ENCODE measurements around the gene SPACA6.
"Not testable (repeated sequence)": the region's sequence is repeated elsewhere in the genome, so short reads cannot be mapped to it uniquely, and the experiment has no call there.

SPACA6 gene, protein sequence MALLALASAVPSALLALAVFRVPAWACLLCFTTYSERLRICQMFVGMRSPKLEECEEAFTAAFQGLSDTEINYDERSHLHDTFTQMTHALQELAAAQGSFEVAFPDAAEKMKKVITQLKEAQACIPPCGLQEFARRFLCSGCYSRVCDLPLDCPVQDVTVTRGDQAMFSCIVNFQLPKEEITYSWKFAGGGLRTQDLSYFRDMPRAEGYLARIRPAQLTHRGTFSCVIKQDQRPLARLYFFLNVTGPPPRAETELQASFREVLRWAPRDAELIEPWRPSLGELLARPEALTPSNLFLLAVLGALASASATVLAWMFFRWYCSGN

GRCh38 chr19:51693260-51693659, at the start of gene SPACA6:
TSS of gene SPACA6 (plus strand) at chr19:51693330. CDS start at chr19:51693527, 197 bp downstream.
- DNase-seq: peak in 2 of 10 donors; percentile 9 to 81
- intact Hi-C loops (cut with DNase I): no loop called here

DNA sequence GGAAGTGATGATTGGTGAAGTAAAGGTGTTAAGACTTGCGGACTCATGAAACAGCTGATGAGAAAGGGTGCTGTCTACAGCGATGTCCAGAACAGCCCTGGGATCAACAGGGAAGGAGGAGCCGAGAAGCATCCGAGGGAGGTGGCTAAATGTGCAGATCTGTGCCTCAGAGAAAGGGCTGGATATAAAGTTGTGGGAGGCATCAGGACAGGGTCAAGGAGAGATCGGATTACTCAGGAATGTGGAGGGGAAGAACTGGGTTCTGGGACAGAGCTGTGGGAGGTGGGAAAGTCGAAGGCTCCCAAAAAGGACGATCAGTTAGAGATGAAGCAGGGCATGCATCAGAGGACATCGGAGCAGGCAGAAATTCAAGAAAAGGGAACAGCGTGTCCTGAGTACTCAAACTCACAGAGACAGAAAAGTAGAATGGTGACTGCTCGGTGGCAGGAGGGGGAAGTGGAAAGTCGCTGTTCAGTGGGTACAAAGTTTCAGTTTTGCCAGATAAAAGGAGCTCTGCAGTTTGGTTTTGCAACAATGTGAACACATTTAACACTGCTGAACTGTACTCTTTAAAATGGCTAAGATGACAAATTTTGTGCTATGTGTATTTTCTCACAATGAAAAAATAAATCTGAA, 48.4 kb upstream of the SPACA6 start:
- DNase-seq: no peak
- intact Hi-C loops (cut with DNase I): no loop called here

GRCh38 chr19:51646730-51647129, 46.4 kb upstream of the SPACA6 start, which contains the start of gene SIGLEC14:
TSS of gene SIGLEC14 (minus strand) at chr19:51646825. CDS start at chr19:51646759, 66 bp downstream.
- DNase-seq; intact Hi-C loops (cut with DNase I): not testable (repeated sequence)

DNA sequence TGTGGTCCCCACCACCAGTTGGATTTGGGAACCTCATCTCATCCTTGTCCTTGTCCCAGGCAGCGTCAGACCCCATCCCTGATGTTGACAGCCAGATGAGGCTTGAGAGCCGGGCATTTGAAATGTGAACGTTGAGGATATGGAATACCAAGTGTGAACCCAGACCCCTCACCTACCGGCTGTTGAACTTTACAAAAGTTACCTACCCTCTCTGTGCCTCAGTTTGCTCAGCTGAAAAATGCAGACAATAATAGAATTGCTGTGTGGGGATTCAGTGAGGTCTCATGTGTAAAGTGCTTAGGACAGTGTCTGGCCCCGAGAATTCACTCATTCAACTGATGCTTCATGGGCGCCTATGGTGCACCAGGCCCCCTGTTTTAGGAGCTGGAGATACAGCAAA, 45.8 kb upstream of the SPACA6 start:
- no peak for DNase-seq
- intact Hi-C loops (cut with DNase I): no loop called here

DNA sequence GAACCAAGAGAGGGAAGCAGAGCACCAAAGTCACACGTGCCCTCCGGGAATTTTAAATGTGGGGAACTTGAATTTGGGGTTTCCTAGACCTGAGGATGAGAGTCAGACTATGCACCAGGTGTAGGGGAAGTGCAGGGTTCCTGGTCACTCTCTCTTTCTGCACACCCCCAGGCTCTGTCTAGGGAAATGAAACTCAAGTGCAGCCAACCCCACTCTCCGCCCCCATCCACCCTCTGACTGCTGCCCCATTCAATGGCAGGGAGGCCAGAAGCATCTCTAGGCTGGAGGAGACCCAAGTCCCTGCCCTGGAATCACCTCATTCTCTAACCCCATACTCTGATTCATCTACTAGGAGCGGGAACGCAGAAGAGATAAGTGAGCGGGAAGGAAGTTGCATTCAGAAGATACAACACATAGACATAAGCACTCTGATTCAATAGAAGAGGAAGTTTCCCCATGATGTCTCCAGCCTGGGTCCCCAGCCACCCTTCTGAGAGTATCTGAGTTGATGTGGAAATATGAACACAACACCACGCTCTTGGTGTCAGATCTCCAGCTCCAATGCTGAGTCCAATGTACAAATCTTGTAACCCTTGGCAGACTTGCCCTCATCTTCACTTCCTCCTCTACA, 41.8 kb upstream of the SPACA6 start:
- DNase-seq: no peak
- intact Hi-C loops (cut with DNase I): loop anchor here (10.0 kb wide), 1 partner anchor 257 kb away; the partner anchor contains the start of gene C19orf84

DNA sequence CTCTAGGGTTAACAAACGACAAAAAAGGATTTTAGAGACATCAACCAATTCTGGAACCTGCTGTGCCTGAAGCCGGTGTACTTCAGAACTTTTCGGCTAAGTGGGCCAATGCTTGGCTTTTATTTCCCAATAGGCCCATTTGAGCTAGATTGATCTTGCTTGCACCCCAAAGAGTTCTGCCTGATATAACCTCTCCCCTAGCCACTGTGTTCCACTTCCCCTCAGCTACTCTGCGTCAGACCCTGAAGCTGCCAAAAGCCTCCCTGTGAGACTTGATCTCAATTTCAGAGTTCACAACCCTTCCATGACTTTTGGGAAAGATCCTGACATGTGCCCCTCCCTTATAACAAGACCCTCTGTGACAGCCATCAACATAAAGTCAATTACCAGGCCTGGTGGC, 40.9 kb upstream of the SPACA6 start:
- DNase-seq: no peak
- intact Hi-C loops (cut with DNase I): loop anchor here (10.0 kb wide), 1 partner anchor 257 kb away; the partner anchor contains the start of gene C19orf84

GRCh38 chr19:51653162-51653561, 40.0 kb upstream of the SPACA6 start:
- intact Hi-C loops (cut with DNase I): loop anchor here (10.0 kb wide), 1 partner anchor 258 kb away; the partner anchor contains the start of gene C19orf84

DNA sequence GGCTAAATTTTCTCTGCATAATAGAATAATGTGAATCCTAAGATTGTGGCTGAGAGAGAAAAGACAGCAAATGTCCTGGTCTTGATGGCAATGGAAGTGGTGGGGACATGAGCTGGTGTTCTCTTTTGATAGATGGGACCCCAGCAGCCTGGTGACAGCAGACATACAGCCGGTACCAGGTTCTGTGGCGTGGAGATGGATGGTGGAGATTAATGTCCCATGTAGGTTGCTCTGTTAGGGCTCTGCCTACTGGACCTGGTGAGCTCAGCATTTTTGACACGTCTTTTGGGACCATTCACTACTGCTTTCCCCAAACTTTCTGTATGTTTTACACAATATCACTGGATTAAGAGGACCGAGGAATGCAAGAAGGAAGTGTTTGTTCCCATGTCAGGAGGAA, 38.3 kb upstream of the SPACA6 start:
- DNase-seq: no peak
- intact Hi-C loops (cut with DNase I): loop anchor here (10.0 kb wide), 1 partner anchor 260 kb away; the partner anchor contains the start of gene C19orf84

More at GRCh38 chr19:51653162-51653561, 40.0 kb upstream of the SPACA6 start:
- DNase-seq: no peak

DNA sequence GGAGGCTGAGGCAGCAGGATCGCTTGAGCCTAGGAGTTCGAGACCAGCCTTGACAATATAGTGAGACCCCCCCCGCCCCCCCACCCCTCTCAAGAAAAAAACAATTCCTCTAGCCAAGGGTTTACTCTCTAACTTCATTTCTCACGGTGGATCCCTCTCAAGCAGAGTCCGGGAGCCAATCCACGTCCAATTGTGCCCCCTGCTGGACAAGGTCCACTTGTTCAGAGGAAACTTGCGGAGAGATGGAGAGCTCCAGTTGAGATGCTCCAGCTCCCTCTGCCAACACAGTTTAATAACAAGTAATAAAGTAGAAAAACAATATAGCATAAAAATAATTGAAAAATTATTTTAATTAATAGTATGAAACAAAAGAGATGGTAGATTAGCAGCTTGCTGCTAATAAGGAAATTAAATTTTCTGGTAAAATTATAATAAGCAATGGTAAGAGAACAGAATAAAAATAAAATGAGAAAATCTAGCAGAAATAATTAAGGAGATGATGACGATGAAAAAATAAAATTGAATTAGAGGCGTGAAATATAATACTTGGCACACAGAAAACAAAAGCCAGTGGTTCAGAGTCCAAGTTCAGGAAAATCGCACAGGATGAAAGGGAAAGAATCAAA, 32.0 kb upstream of the SPACA6 start:
- DNase-seq: peak; percentile 50 to 96 (median 85)
- intact Hi-C loops (cut with DNase I): no loop called here

DNA sequence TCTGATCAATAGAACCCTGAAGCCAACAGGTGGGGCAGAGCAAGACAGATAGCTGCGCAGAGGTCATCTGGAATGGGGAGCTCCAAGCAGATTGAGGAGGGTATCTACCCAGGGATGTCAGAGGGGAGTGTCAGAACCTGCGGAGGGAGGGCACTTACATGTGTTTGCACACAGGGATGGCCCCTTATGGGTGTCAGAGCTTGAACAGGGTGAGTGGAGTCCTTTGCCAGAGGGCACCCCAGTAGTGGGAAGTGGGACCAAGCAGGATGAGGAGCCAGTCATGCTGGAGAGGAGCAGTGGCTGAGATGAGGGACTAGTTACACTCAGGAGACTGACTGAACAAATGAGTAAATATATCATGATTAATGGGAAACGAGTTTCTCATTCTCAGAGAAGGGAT, 29.5 kb upstream of the SPACA6 start:
- intact Hi-C loops (cut with DNase I): no loop called here
- DNase-seq: peak in 1 of 10 donors; percentile 50

DNA sequence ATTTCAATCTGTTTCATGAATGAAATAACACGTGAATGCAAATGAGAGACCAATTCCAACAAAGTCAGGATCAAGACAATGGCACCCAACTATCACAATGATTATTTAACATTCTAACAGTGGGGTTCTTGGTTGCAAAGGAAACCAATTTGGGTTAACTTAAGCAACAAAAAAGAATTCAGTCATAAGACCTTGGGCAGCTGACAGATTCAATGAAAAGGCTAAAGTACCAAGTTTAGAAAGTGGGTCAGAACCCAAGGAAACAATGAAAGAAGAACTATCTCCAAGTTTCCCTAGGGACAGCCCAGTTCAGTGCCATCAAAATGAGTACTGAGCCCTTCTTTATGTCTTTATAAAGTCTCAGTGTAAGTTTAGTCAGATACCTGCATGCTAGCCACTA, 29.0 kb upstream of the SPACA6 start:
- intact Hi-C loops (cut with DNase I): no loop called here
- DNase-seq: no peak

- DNase-seq: no peak
- intact Hi-C loops (cut with DNase I): no loop called here
Observed at GRCh38 chr19:51664997-51665396, 28.1 kb upstream of the SPACA6 start.

- intact Hi-C loops (cut with DNase I): no loop called here
- no peak for DNase-seq
Observed at GRCh38 chr19:51668216-51668615, 24.9 kb upstream of the SPACA6 start.

- intact Hi-C loops (cut with DNase I); DNase-seq: not testable (repeated sequence)
Observed at GRCh38 chr19:51675911-51676565, 17.1 kb upstream of the SPACA6 start.

DNA sequence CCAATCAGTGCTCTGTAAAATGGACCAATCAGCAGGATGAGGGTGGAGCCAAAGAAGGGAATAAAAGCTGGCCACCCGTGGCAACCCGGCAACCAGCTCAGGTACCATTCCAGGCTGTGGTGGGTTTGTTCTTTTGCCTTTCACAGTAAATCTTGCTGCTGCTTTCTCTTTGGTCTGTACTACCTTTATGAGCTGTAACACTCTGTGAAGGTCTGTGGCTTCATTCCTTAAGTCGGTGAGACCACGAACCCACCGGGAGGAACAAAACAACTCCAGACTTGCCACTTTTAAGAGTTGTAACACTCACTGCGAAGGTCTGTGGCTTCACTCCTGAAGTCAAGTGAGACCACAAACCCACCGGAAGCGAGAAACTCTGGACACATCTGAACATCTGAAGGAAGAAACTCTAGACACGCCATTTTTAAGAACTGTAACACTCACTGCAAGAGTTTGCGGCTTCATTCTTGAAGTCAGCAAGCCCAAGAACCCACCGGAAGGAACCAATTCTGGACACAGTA, 16.5 kb upstream of the SPACA6 start:
- DNase-seq: no peak
- intact Hi-C loops (cut with DNase I): no loop called here

- intact Hi-C loops (cut with DNase I): no loop called here
- DNase-seq: no peak
Observed at GRCh38 chr19:51680474-51680873, 12.7 kb upstream of the SPACA6 start.

GRCh38 chr19:51681286-51681941, 11.7 kb upstream of the SPACA6 start:
- DNase-seq: no peak
- intact Hi-C loops (cut with DNase I): no loop called here

DNA sequence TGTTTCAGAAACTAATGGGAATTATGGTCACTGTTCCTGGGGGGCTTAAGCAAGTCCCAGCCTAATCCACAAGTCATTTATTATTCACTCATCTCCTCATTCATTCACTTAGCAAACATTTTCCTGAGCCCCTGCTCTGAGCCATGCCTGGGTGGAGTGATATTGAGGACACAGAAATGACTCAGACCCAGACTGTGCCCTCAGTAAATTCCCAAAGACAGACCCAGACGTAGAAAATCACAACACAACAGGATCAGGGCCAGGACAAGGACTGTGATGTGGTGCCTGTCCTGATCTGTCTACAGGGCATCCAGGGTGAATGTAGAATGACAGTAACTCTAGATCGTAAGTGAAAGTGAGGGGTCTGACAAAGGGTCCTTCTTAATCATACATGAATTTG, 7.0 kb upstream of the SPACA6 start:
- intact Hi-C loops (cut with DNase I): no loop called here

More for the DNA sequence above, 7.0 kb upstream of the SPACA6 start:
- DNase-seq: no peak
